ENCODE results near the gene CCDC102B. TPM values are rescaled to one million over a fixed set of nuclear protein-coding genes. Genes with fewer than 3 reads are reported as not detected.

CCDC102B gene
- polyA plus RNA-seq, 6 donors from 2014 or later, result 1.4 to 5.0 (median 3.8) TPM

DNA sequence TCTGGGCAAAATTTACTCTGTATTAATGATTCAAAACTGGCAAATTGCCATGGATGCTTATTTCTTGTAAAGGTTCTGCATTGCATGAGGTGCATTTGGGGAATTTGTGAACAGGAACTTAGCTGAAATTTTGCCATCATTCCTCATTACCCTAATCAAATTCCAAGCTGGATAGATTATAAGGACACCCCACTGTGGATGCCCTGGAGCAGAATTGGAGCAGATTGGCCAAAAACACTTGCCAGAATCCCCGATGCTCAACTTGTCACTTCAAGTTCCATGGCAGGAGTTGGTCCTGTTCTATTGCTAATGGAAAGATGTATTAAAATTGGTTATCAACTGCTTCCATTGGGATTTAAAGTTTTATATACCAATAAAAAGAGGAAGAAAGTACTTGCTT lies 237.9 kb downstream of the CCDC102B start:
- peaks cover 0 to 2% (median 0%) of the 10 kb centered on the region in 7 donors for H3K9me3 Mint-ChIP-seq
- no peaks in the 10 kb centered on the region for H3K36me3 Mint-ChIP-seq
- H3K4me1 Mint-ChIP-seq, result no peaks in the 10 kb centered on the region
- no peak for ATAC-seq (ENCODE audit: low read depth in 2 of 2)
- DNase-seq, result no peak
- H3K4me3 Mint-ChIP-seq, result no peak overlapping the region
- H3K27ac Mint-ChIP-seq, result peak overlapping the region in 1 of 6 donors; percentile 31
- no peaks in the 10 kb centered on the region for H3K27me3 Mint-ChIP-seq

DNA sequence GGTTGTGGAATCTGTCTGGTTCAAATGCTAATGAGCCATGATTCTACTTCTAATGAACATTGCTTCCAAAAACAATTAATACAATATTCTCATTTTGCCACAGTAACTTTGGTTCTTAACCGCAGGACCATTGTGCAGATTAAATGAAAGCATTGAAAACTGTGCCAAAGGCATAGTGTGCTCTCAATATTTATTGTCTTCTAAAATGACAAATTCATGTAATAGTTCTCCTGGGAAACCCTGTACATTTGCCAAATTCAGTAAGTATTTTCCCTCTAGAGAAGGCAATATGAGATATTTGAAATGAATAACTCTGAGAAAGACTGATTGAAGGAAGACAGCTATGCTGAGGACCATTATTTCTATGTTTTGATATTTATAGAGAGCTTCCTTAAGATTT lies 246.3 kb downstream of the CCDC102B start:
- Mint-ChIP-seq H3K9me3 (peaks cover 0 to 2% (median 0%) of the 10 kb centered on the region in 7 donors), H3K27ac (no peak overlapping the region), H3K4me3 (no peak overlapping the region), H3K27me3 (no peaks in the 10 kb centered on the region), H3K36me3 (no peaks in the 10 kb centered on the region), H3K4me1 (no peaks in the 10 kb centered on the region)
- no peak for ATAC-seq (ENCODE audit: low read depth in 2 of 2)
- DNase-seq, result no peak

DNA sequence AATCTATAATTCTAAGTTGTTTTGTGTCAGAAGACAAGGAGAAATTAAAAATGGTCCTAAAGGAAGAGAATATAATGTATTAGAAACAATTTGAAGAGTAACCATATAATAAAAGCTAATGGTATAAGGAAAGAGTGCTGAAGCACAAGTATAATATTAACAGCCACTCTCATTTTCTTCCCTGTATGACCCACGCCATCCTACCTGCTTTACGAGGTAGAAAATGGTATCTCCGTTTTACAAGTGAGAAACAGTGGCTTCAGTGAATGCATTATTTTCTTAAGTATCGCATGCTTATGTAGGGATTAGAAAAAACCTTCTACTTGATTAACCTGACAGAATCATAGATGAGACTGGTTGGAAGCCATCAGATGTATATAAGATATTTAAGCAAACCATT lies 266.2 kb downstream of the CCDC102B start:
- H3K9me3 Mint-ChIP-seq, result peaks cover 0 to 6% (median 0%) of the 10 kb centered on the region in 7 donors
- H3K36me3 Mint-ChIP-seq, result no peaks in the 10 kb centered on the region
- no peak for DNase-seq
- H3K4me1 Mint-ChIP-seq, result no peaks in the 10 kb centered on the region
- H3K4me3 Mint-ChIP-seq, result no peak overlapping the region
- no peaks in the 10 kb centered on the region for H3K27me3 Mint-ChIP-seq
- no peak for ATAC-seq (ENCODE audit: low read depth in 2 of 2)
- no peak overlapping the region for H3K27ac Mint-ChIP-seq

DNA sequence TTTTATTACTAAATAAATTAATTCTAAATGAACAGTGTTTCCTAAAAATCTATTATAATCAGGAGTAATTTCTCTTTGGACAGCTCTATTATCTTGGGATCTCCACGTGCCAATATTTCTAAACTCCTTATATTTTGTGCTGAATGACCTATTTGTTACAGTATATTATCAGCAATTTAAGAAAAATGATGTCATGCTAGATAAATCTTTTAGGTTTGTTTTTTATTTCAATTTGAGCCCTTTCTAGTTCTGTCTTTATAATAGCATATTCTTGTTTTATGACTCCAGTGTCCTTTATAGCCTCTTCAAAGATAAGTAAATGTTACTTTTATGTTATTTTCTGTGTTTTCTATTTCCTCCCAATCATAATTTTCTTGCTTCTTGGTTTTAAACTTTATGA lies 269.2 kb downstream of the CCDC102B start:
- DNase-seq (no peak), ATAC-seq (ENCODE audit: low read depth in 2 of 2) (no peak)
- Mint-ChIP-seq H3K27ac (no peak overlapping the region), H3K9me3 (peaks cover 0 to 3% (median 0%) of the 10 kb centered on the region in 7 donors), H3K27me3 (no peaks in the 10 kb centered on the region), H3K4me1 (no peaks in the 10 kb centered on the region), H3K36me3 (no peaks in the 10 kb centered on the region), H3K4me3 (no peak overlapping the region)

DNA sequence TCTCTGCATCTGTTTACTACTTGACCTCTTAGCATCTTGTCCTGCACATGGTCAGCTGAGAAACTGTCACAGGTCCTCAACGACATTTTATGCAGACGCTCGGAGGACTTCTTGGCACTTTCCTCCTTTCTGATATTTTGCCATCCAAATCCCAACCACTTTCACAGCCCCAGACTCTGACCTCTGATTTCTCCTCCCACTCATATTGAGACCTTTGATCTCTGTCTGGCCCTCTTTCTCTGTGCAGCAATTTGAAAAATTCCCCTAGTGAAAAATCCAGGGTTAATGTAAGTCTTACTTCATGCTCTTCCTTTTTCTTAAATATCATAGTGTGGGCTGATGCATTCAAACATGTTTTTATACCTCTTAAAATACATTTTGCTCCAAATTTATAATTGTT lies 273.8 kb downstream of the CCDC102B start:
- H3K4me1 Mint-ChIP-seq, result no peaks in the 10 kb centered on the region
- DNase-seq (no peak), ATAC-seq (ENCODE audit: low read depth in 2 of 2) (no peak)
- H3K27ac Mint-ChIP-seq, result peak overlapping the region in 2 of 6 donors; percentile 4 to 69
- no peak overlapping the region for H3K4me3 Mint-ChIP-seq
- H3K27me3 Mint-ChIP-seq, result no peaks in the 10 kb centered on the region
- peaks cover 0 to 4% (median 0%) of the 10 kb centered on the region in 7 donors for H3K9me3 Mint-ChIP-seq
- no peaks in the 10 kb centered on the region for H3K36me3 Mint-ChIP-seq

DNA sequence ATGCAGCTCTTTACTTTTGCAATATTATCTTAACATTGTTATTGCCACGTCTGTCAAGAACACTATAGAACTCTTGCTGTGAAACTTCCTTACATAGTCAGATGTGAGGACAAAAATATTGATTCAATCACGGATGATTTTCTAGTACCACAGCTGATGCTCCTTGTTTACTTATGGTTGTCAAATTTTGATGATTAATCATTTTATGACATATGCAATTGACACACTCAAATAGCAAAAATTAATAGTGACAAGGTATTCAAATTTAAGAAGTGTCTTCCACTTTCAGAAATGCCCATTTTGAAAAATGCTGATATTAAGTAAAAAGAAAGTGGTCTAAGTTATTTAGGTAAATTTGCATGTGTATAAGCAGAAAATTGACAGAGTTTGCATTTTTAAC lies 284.0 kb downstream of the CCDC102B start:
- Mint-ChIP-seq H3K9me3 (peaks cover 0 to 5% (median 0%) of the 10 kb centered on the region in 7 donors), H3K4me1 (no peaks in the 10 kb centered on the region), H3K27ac (no peak overlapping the region), H3K27me3 (no peaks in the 10 kb centered on the region), H3K36me3 (no peaks in the 10 kb centered on the region), H3K4me3 (no peak overlapping the region)
- ATAC-seq (ENCODE audit: low read depth in 2 of 2) (no peak), DNase-seq (no peak)

DNA sequence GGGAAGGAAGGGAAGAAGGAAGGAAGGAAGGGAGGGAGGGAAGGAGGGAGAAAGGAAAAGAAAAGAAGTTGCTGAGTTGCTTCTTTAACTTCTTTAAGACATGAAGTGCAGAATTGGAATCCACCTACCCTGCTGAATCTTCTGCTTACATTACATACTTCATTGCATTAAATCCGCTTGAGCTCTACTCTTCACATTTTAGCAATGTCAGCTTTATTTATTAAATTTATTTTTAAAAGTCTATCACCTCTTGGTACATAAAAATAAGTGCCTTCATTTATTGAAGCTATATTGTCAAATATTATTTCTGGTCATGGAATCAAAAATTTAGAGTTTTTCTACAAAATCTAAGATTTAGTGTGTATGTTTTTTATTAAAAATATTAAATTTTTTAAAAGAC lies 284.6 kb downstream of the CCDC102B start:
- Mint-ChIP-seq H3K4me3 (no peak overlapping the region), H3K27ac (no peak overlapping the region), H3K36me3 (no peaks in the 10 kb centered on the region), H3K27me3 (no peaks in the 10 kb centered on the region), H3K9me3 (no peaks in the 10 kb centered on the region), H3K4me1 (no peaks in the 10 kb centered on the region)
- DNase-seq (no peak), ATAC-seq (ENCODE audit: low read depth in 2 of 2) (no peak)

DNA sequence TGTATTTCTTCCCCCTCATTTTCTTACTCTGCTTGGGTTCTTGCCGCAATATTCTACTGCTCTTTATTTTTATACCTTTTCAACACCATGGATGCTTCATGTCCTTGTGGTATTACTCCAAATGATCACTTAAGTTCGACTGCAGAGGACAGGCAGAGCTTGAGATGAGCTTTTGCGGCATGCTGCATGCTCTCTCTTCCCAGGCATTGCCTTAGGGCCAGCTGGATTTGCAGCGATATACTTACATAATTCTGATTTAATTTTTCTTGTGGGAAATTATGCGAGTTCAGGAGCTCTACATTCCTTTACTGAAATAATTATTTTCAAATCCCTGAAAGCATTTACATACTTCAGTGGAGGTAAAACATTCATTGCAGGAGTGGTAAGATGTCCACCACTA lies 288.1 kb downstream of the CCDC102B start:
- H3K36me3 Mint-ChIP-seq, result no peaks in the 10 kb centered on the region
- H3K4me1 Mint-ChIP-seq, result no peaks in the 10 kb centered on the region
- H3K27me3 Mint-ChIP-seq, result no peaks in the 10 kb centered on the region
- H3K9me3 Mint-ChIP-seq, result no peaks in the 10 kb centered on the region
- no peak overlapping the region for H3K27ac Mint-ChIP-seq
- no peak for DNase-seq
- ATAC-seq (ENCODE audit: low read depth in 2 of 2), result no peak
- H3K4me3 Mint-ChIP-seq, result peak overlapping the region in 1 of 8 donors; percentile 31

DNA sequence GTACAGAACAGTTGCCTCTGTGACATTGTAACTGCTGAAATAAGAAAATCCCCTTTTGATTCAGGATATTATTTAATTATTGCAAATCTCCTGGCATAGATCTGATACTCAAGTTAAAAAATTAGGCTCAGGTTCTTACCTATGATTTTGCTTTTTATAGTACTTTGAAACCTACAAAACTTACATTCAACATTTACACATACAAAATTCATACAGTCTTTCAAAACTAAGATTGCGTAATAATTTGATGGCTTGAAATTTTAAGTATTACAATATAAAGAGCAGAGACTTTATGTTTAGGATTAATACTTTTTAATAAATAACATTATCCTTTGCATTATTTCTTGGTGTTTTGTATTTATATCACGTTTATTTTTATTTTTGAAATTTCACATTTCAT lies 291.1 kb downstream of the CCDC102B start:
- no peaks in the 10 kb centered on the region for H3K4me1 Mint-ChIP-seq
- DNase-seq (no peak), ATAC-seq (ENCODE audit: low read depth in 2 of 2) (no peak)
- H3K36me3 Mint-ChIP-seq, result no peaks in the 10 kb centered on the region
- H3K9me3 Mint-ChIP-seq, result peaks cover 0 to 8% (median 0%) of the 10 kb centered on the region in 7 donors
- H3K27ac Mint-ChIP-seq, result no peak overlapping the region
- H3K4me3 Mint-ChIP-seq, result no peak overlapping the region
- H3K27me3 Mint-ChIP-seq, result no peaks in the 10 kb centered on the region

DNA sequence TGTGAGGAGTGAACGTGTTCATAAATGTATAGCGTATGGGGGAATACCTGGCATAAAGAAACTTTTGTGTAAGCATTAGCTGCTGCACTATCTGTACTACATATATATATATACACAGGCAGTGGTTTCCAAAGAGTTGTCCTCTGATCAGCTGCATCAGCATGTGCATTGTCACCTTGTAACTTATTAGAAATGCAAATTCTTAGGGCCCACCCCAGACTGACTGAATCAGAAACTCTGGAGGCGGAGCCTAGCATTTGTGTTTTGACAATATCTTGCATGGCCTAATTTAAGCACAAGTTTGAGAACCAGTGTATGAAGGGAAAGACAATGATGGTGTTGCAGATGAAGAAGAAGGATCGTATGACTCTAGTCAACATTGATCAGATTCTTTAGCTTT lies 299.5 kb downstream of the CCDC102B start:
- peaks cover 0 to 11% (median 2%) of the 10 kb centered on the region in 7 donors for H3K9me3 Mint-ChIP-seq
- no peaks in the 10 kb centered on the region for H3K4me1 Mint-ChIP-seq
- H3K36me3 Mint-ChIP-seq, result no peaks in the 10 kb centered on the region
- no peaks in the 10 kb centered on the region for H3K27me3 Mint-ChIP-seq
- no peak overlapping the region for H3K27ac Mint-ChIP-seq
- no peak for ATAC-seq (ENCODE audit: low read depth in 2 of 2)
- no peak for DNase-seq
- no peak overlapping the region for H3K4me3 Mint-ChIP-seq

DNA sequence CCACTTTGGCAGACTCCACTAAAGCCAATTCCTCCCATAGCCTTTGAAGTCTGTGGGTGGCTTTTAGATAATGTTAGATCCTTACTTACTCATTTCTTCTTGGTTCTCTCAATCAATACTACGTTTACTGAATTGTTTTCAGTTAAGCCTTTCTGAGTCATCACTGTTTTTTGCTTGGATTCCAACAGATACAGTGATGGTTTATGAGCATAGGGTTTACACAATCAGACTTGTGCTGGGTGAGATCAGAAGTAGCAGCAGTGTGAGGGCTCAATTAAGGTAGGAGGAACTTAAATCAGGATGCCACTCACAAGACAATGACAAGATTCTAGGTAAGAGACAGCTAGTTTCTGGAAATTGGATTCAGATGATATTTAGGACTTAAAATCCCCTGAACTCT lies 305.1 kb downstream of the CCDC102B start:
- no peaks in the 10 kb centered on the region for H3K27me3 Mint-ChIP-seq
- peaks cover 0 to 6% (median 1%) of the 10 kb centered on the region in 7 donors for H3K9me3 Mint-ChIP-seq
- DNase-seq (no peak), ATAC-seq (ENCODE audit: low read depth in 2 of 2) (no peak)
- H3K36me3 Mint-ChIP-seq, result no peaks in the 10 kb centered on the region
- no peak overlapping the region for H3K27ac Mint-ChIP-seq
- no peaks in the 10 kb centered on the region for H3K4me1 Mint-ChIP-seq
- no peak overlapping the region for H3K4me3 Mint-ChIP-seq

Other genes starting within 250 kb of the CCDC102B start
- gene TMX3, start 83.0 kb upstream of the CCDC102B start, polyA plus RNA-seq (ENCODE audit: low read depth in 6 of 6), result 10 to 100 TPM; 15.3 to 27.7 (median 21.6) TPM

Measured in naive B cell (primary cell).